Measurements from ENCODE around the gene TMEM221. TPM values are rescaled to one million over a fixed set of nuclear protein-coding genes. Genes with fewer than 3 reads are reported as not detected.
A peak's percentile ranks its signal among the peaks of the same experiment; 100 is the strongest.

Gene TMEM221
- total and polyA plus RNA-seq, 7 experiments from 2014 or later: not detected

GRCh38 chr19:17421942-17422341, 26.5 kb downstream of the TMEM221 start:
- Mint-ChIP-seq H3K9me3 (no peaks in the 10 kb centered on the region), H3K27ac (peak overlapping the region in 2 of 9 donors; percentile 46 to 55), H3K4me3 (peak overlapping the region in 1 of 10 donors; percentile 6), H3K4me1 (peaks cover 4 to 29% (median 19%) of the 10 kb centered on the region in 7 donors), H3K27me3 (no peaks in the 10 kb centered on the region), H3K36me3 (peaks cover 0 to 10% (median 1%) of the 10 kb centered on the region in 5 donors)
- Histone ChIP-seq H3K4me3 (ENCODE audit: low read length) (no peak overlapping the region), H3K27me3 (ENCODE audit: control insufficient read depth in 2 of 2, insufficient read depth in 2 of 2, low read length in 2 of 2) (no peaks in the 10 kb centered on the region), H3K9me3 (ENCODE audit: control insufficient read depth in 2 of 3, low read length in 3 of 3) (no peaks in the 10 kb centered on the region), H3K4me1 (ENCODE audit: control insufficient read depth in 2 of 2, insufficient read depth in 2 of 2, low read length in 2 of 2) (peaks cover 12 to 15% of the 10 kb centered on the region in 2 donors), H3K36me3 (ENCODE audit: control insufficient read depth in 2 of 3, insufficient read depth in 3 of 3, low read length in 3 of 3) (peaks cover 0 to 12% (median 0%) of the 10 kb centered on the region in 3 experiments), H3K27ac (ENCODE audit: low read depth, low read length) (no peak overlapping the region)
- ChIA-PET POLR2A (no interaction called here), CTCF (interaction anchor here (0.7 to 1.0 kb wide), 2 partner anchors 22 to 74 kb away, joined by 3 read pairs; no protein-coding TSS in a partner anchor)
- no peak for DNase-seq
- ATAC-seq: no peak
- intact Hi-C loops (cut with micrococcal nuclease): no loop called here

- intact Hi-C loops (cut with micrococcal nuclease): loop anchor here in 1 of 2 donors (1.0 kb wide), 2 partner anchors 15 to 86 kb away; partner anchors contain the start of genes ANO8 and BST2
- Mint-ChIP-seq H3K4me3 (peak overlapping the region; percentile 87 to 95 (median 90)), H3K27me3 (no peaks in the 10 kb centered on the region), H3K9me3 (no peaks in the 10 kb centered on the region), H3K36me3 (peaks cover 0 to 13% (median 4%) of the 10 kb centered on the region in 5 donors), H3K4me1 (peaks cover 4 to 29% (median 19%) of the 10 kb centered on the region in 7 donors), H3K27ac (peak overlapping the region; percentile 58 to 86 (median 69))
- Histone ChIP-seq H3K4me3 (ENCODE audit: low read length) (peak overlapping the region; percentile 79), H3K27ac (ENCODE audit: low read depth, low read length) (peak overlapping the region; percentile 70), H3K9me3 (ENCODE audit: control insufficient read depth in 2 of 3, low read length in 3 of 3) (no peaks in the 10 kb centered on the region), H3K27me3 (ENCODE audit: control insufficient read depth in 2 of 2, insufficient read depth in 2 of 2, low read length in 2 of 2) (no peaks in the 10 kb centered on the region), H3K36me3 (ENCODE audit: control insufficient read depth in 2 of 3, insufficient read depth in 3 of 3, low read length in 3 of 3) (peaks cover 0 to 12% (median 0%) of the 10 kb centered on the region in 3 experiments), H3K4me1 (ENCODE audit: control insufficient read depth in 2 of 2, insufficient read depth in 2 of 2, low read length in 2 of 2) (peaks cover 12 to 15% of the 10 kb centered on the region in 2 donors)
- CTCF ChIA-PET: interaction anchor here (0.7 to 1.3 kb wide), 2 partner anchors 72 to 185 kb away, joined by 3 to 5 read pairs; no protein-coding TSS in a partner anchor
- POLR2A ChIA-PET: interaction anchor here (0.6 to 3.4 kb wide), 5 partner anchors 13 to 206 kb away, joined by 3 to 33 read pairs (median 5); partner anchors contain the start of genes BST2, DDA1, PGLS and USE1
- peak in 4 of 9 donors; percentile 9 to 50 (median 21) for DNase-seq
- ATAC-seq: no peak
Observed at GRCh38 chr19:17420475-17420924, 28.0 kb downstream of the TMEM221 start.

GRCh38 chr19:17419621-17420474, 28.6 kb downstream of the TMEM221 start, which contains the start of gene MVB12A:
MVB12A (plus strand) TSS chr19:17420047; CDS start chr19:17420136, 89 bp downstream.
- no peaks in the 10 kb centered on the region for H3K27me3 Mint-ChIP-seq
- DNase-seq (peak; percentile 85 to 98 (median 96)), ATAC-seq (peak; percentile 99)
- peaks cover 0 to 18% (median 0%) of the 10 kb centered on the region in 3 experiments for H3K36me3 ChIP-seq (ENCODE audit: control insufficient read depth in 2 of 3, insufficient read depth in 3 of 3, low read length in 3 of 3)
- peak within 1 kb of the TSS; percentile 73 to 93 (median 89) for H3K27ac Mint-ChIP-seq
- H3K9me3 Mint-ChIP-seq: no peaks in the 10 kb centered on the region
- peaks cover 4 to 28% (median 19%) of the 10 kb centered on the region in 7 donors for H3K4me1 Mint-ChIP-seq
- intact Hi-C loops (cut with micrococcal nuclease): loop anchor here (1.0 to 2.0 kb wide), 14 partner anchors 15 to 589 kb away; partner anchors contain the start of genes BST2 (in 2 of the 2), DDA1 (in 2 of the 2), GTPBP3 (in 2 of the 2) and ANO8 (in 1 of the 2)
- H3K4me3 ChIP-seq (ENCODE audit: low read length): peak within 1 kb of the TSS; percentile 79
- H3K27ac ChIP-seq (ENCODE audit: low read depth, low read length): peak within 1 kb of the TSS; percentile 70
- H3K4me3 Mint-ChIP-seq: peak within 1 kb of the TSS; percentile 87 to 95 (median 91)
- peaks cover 0 to 13% (median 4%) of the 10 kb centered on the region in 5 donors for H3K36me3 Mint-ChIP-seq
- no peaks in the 10 kb centered on the region for H3K9me3 ChIP-seq (ENCODE audit: control insufficient read depth in 2 of 3, low read length in 3 of 3)
- ChIA-PET POLR2A (interaction anchor here (0.5 to 3.4 kb wide), 19 partner anchors 9 to 1242 kb away, joined by 3 to 33 read pairs (median 4); partner anchors contain the start of genes BABAM1, BST2, DDA1 and PGLS), CTCF (interaction anchor here (0.6 to 1.5 kb wide), 8 partner anchors 13 to 84 kb away, joined by 3 to 7 read pairs (median 4); no protein-coding TSS in a partner anchor)
- H3K27me3 ChIP-seq (ENCODE audit: control insufficient read depth in 2 of 2, insufficient read depth in 2 of 2, low read length in 2 of 2): no peaks in the 10 kb centered on the region
- peaks cover 12 to 15% of the 10 kb centered on the region in 2 donors for H3K4me1 ChIP-seq (ENCODE audit: control insufficient read depth in 2 of 2, insufficient read depth in 2 of 2, low read length in 2 of 2)

DNA sequence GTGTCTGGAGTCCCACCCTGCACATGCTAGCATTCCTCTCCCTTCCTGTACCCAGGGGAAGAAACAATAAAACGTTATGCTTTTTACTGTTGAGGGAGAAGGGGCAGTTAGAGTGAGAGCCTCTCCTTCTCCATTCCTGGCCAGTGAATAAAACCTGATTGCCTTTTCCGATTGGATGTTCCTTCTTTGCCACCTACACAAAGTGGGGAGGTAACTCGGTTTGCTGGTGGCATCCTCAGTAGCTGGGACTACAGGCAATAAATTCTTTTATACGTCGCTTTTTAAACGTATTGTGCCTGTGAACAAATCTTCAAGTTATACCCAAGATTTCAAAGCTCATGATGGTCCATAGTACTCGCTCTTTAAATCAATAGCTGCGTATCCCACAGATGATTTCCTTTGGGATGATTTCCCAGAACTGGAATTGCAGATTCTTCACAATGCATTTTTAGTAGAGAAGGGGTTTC, 29.3 kb downstream of the TMEM221 start:
- H3K27ac ChIP-seq (ENCODE audit: low read depth, low read length): peak overlapping the region; percentile 63
- no peaks in the 10 kb centered on the region for H3K9me3 ChIP-seq (ENCODE audit: control insufficient read depth in 2 of 3, low read length in 3 of 3)
- peaks cover 12 to 15% of the 10 kb centered on the region in 2 donors for H3K4me1 ChIP-seq (ENCODE audit: control insufficient read depth in 2 of 2, insufficient read depth in 2 of 2, low read length in 2 of 2)
- Mint-ChIP-seq H3K36me3 (peaks cover 0 to 15% (median 4%) of the 10 kb centered on the region in 5 donors), H3K4me1 (peaks cover 3 to 25% (median 19%) of the 10 kb centered on the region in 7 donors), H3K27ac (peak overlapping the region; percentile 71 to 93 (median 89)), H3K9me3 (no peaks in the 10 kb centered on the region), H3K4me3 (peak overlapping the region; percentile 87 to 95 (median 91)), H3K27me3 (no peaks in the 10 kb centered on the region)
- DNase-seq: no peak
- intact Hi-C loops (cut with micrococcal nuclease): loop anchor here (1.0 to 2.0 kb wide), 13 partner anchors 14 to 590 kb away; partner anchors contain the start of genes DDA1 (in 2 of the 2), GTPBP3 (in 2 of the 2), ARRDC2 (in 1 of the 2) and BABAM1 (in 1 of the 2)
- POLR2A ChIA-PET: interaction anchor here (0.5 to 3.4 kb wide), 17 partner anchors 8 to 1243 kb away, joined by 3 to 33 read pairs (median 4); partner anchors contain the start of genes BABAM1, BST2, PGLS and SLC27A1
- ATAC-seq: no peak
- H3K4me3 ChIP-seq (ENCODE audit: low read length): peak overlapping the region; percentile 79
- CTCF ChIA-PET: interaction anchor here (0.8 to 1.5 kb wide), 7 partner anchors 13 to 84 kb away, joined by 3 to 7 read pairs (median 5); no protein-coding TSS in a partner anchor
- no peaks in the 10 kb centered on the region for H3K27me3 ChIP-seq (ENCODE audit: control insufficient read depth in 2 of 2, insufficient read depth in 2 of 2, low read length in 2 of 2)
- peaks cover 0 to 22% (median 0%) of the 10 kb centered on the region in 3 experiments for H3K36me3 ChIP-seq (ENCODE audit: control insufficient read depth in 2 of 3, insufficient read depth in 3 of 3, low read length in 3 of 3)

GRCh38 chr19:17418710-17419109, 29.8 kb downstream of the TMEM221 start:
- Histone ChIP-seq H3K27ac (ENCODE audit: low read depth, low read length) (no peak overlapping the region), H3K4me3 (ENCODE audit: low read length) (no peak overlapping the region), H3K4me1 (ENCODE audit: control insufficient read depth in 2 of 2, insufficient read depth in 2 of 2, low read length in 2 of 2) (peaks cover 12 to 15% of the 10 kb centered on the region in 2 donors), H3K36me3 (ENCODE audit: control insufficient read depth in 2 of 3, insufficient read depth in 3 of 3, low read length in 3 of 3) (peaks cover 0 to 24% (median 0%) of the 10 kb centered on the region in 3 experiments), H3K9me3 (ENCODE audit: control insufficient read depth in 2 of 3, low read length in 3 of 3) (no peaks in the 10 kb centered on the region), H3K27me3 (ENCODE audit: control insufficient read depth in 2 of 2, insufficient read depth in 2 of 2, low read length in 2 of 2) (no peaks in the 10 kb centered on the region)
- H3K9me3 Mint-ChIP-seq: no peaks in the 10 kb centered on the region
- peaks cover 0 to 17% (median 4%) of the 10 kb centered on the region in 5 donors for H3K36me3 Mint-ChIP-seq
- DNase-seq (no peak), ATAC-seq (no peak)
- H3K27me3 Mint-ChIP-seq: no peaks in the 10 kb centered on the region
- ChIA-PET POLR2A (interaction anchor here (0.6 to 3.4 kb wide), 6 partner anchors 12 to 204 kb away, joined by 3 to 33 read pairs (median 4); partner anchors contain the start of genes BABAM1, BST2 and USE1), CTCF (interaction anchor here (0.8 to 1.5 kb wide), 3 partner anchors 27 to 83 kb away, joined by 3 to 5 read pairs (median 4); no protein-coding TSS in a partner anchor)
- peak overlapping the region; percentile 87 to 95 (median 91) for H3K4me3 Mint-ChIP-seq
- intact Hi-C loops (cut with micrococcal nuclease): loop anchor here (1.0 to 2.0 kb wide), 13 partner anchors 13 to 590 kb away; partner anchors contain the start of genes DDA1 (in 2 of the 2), GTPBP3 (in 2 of the 2), ARRDC2 (in 1 of the 2) and BABAM1 (in 1 of the 2)
- H3K27ac Mint-ChIP-seq: peak overlapping the region in 4 of 9 donors; percentile 58 to 89 (median 80)
- H3K4me1 Mint-ChIP-seq: peaks cover 0 to 25% (median 18%) of the 10 kb centered on the region in 7 donors

Data from naive thymus-derived CD4-positive, alpha-beta T cell (primary cell).